Measurements from ENCODE around the gene CENPF.

- no peak for TF ChIP-seq CTCF (IDR thresholded peaks at IDR 0.05)
- no peak for TF ChIP-seq POLR2A (IDR thresholded peaks at IDR 0.05)
Measured at GRCh38 chr1:214698559-214698958, 95.6 kb downstream of the CENPF start.
